ENCODE data around the gene STK25. TPM values are rescaled to one million over a fixed set of nuclear protein-coding genes. Genes with fewer than 3 reads are reported as not detected.
"Not testable (repeated sequence)": the region's sequence is repeated elsewhere in the genome, so short reads cannot be mapped to it uniquely, and the experiment has no call there.

The STK25 gene
- total and polyA plus RNA-seq, 3 donors from 2014 or later: 200 to 250 (median 224) TPM

- H3K36me3 ChIP-seq (ENCODE audit: low read depth, missing control alignments): no peaks in the 10 kb centered on the region
- TF ChIP-seq POLR2A (IDR thresholded peaks at IDR 0.05) (no peak), CTCF (IDR thresholded peaks at IDR 0.05) (no peak)
- 88 to 94% methylated on average over 6 of the region's 6 CpGs for WGBS, 2 donors
- no peak for DNase-seq
- H3K27ac ChIP-seq: no peak overlapping the region
- no peak overlapping the region for H3K4me3 ChIP-seq
- no peaks in the 10 kb centered on the region for H3K9me3 ChIP-seq
- intact Hi-C loops (cut with DNase I; ENCODE audit: low total_unique reads): no loop called here
- peaks cover 17% of the 10 kb centered on the region for H3K4me1 ChIP-seq
- no peaks in the 10 kb centered on the region for H3K27me3 ChIP-seq
These were observed 2.8 kb upstream of the STK25 start for GRCh38 chr2:241511091-241511741.

GRCh38 chr2:241509155-241509784, 886 bp upstream of the STK25 start:
- no peaks in the 10 kb centered on the region for H3K36me3 ChIP-seq (ENCODE audit: low read depth, missing control alignments)
- H3K9me3 ChIP-seq: no peaks in the 10 kb centered on the region
- TF ChIP-seq CTCF (IDR thresholded peaks at IDR 0.05) (no peak), POLR2A (IDR thresholded peaks at IDR 0.05) (no peak)
- WGBS, 2 donors: 16 to 32% methylated on average over 8 to 24 of the region's 24 CpGs
- peak overlapping the region; percentile 83 to 98 for H3K4me3 ChIP-seq
- H3K4me1 ChIP-seq: peaks cover 21% of the 10 kb centered on the region
- intact Hi-C loops (cut with DNase I; ENCODE audit: low total_unique reads): no loop called here
- DNase-seq: no peak
- no peaks in the 10 kb centered on the region for H3K27me3 ChIP-seq
- peak overlapping the region; percentile 67 to 84 for H3K27ac ChIP-seq

DNA sequence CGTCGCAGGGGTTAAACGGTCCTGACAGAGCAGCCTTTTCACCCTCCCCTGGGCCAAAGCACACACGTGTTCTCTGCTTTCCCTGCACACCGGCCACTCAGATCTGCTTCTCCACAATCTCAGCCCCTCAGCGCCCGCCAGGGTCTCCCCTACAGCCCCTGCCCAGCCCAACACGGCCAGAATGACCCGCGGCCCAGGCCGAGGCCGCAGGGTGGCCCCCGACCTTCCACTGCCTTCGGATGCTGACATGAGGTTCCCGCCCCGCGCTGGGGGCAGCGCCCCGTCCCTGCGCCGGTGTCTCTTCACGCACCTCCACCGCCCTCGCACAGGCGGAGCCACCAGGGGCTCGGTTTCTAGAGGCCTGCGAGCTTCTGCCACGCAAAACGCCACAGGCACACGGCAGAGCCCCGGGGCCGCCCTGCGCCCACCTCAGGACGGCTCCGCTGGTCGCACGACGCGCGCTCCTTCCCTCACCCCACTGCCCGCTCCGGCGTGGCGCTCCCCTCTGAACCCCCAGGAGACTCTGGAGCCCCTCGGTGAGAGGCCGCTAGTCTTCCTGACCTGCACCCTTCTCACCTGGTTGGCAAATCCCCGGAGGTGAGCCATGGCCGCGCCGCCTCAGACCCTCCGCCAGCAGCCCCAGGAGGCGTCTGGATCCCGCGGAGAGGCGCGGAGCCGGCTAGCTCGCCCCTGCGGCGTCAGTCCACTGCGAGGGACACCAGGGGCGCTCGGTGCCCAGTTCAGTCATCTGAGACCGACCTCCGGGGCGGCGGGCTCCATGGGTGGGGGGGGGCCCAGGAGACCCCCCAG, 749 bp downstream of the STK25 start:
- WGBS, 2 donors: 0 to 1% methylated on average over 45 to 64 of the region's 67 CpGs
- Histone ChIP-seq H3K36me3 (ENCODE audit: low read depth, missing control alignments) (no peaks in the 10 kb centered on the region), H3K27me3 (no peaks in the 10 kb centered on the region), H3K9me3 (no peaks in the 10 kb centered on the region), H3K4me1 (peaks cover 21% of the 10 kb centered on the region), H3K27ac (peak overlapping the region; percentile 67 to 84), H3K4me3 (peak overlapping the region; percentile 83 to 98)
- DNase-seq: peak; percentile 34
- intact Hi-C loops (cut with DNase I; ENCODE audit: low total_unique reads): no loop called here
- TF ChIP-seq CTCF (IDR thresholded peaks at IDR 0.05): no peak
- TF ChIP-seq POLR2A (IDR thresholded peaks at IDR 0.05): no peak

DNA sequence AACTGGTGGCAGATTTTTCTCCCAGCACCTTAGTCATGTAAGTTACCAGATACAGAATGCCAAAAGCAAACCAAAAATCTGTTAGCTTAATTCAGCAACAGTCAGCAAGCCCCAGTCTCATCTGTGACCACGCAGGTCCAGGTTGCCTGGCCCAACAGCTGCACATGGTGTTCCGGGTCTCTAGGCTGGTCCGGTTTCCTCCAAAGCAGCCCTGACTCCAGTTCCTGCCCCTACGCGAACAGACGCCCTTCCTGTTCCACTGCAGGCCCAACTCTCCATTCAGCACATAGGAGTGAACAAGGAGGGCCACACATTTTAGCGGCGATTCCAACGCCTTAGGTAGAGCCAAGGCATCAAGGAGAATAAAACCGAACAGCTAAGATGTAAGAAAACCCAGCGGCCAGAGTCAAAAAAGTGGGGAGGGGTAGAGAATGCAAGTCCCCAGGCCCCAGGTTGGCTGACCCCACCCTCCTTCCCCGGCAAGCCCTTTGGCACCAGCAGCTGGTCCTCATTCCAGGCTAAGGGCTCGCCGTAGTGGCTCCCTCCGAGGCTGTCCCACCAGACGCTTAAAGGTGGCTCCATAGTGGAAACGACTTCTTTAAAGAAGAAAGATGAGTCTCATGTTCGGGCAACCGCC, 1.5 kb downstream of the STK25 start:
- Histone ChIP-seq H3K36me3 (ENCODE audit: low read depth, missing control alignments) (no peaks in the 10 kb centered on the region), H3K27me3 (no peaks in the 10 kb centered on the region), H3K4me3 (peak overlapping the region; percentile 83 to 98), H3K9me3 (no peaks in the 10 kb centered on the region), H3K27ac (peak overlapping the region in 1 of 2 donors; percentile 8), H3K4me1 (peaks cover 21% of the 10 kb centered on the region)
- DNase-seq: no peak
- no peak for TF ChIP-seq CTCF (IDR thresholded peaks at IDR 0.05)
- no peak for TF ChIP-seq POLR2A (IDR thresholded peaks at IDR 0.05)
- intact Hi-C loops (cut with DNase I; ENCODE audit: low total_unique reads): no loop called here
- WGBS, 2 donors: 25 to 26% methylated on average over 19 of the region's 19 CpGs

DNA sequence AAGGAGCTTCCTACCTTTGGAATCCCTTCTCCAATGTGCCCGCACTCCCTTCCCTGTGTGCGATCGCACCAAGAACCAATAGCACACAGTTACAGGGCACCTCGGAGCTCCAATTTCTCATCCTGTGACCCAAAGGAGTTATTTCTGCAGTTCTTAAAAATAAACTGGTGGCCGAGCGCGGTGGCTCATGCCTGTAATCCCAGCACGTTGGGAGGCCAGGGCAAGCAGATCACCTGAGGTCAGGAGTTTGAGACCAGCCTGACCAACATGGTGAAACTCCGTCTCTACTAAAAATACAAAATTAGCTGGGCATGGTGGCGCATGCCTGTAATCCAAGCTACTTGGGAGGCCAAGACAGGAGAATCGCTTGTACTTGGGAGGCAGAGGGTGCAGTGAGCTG, 2.1 kb downstream of the STK25 start:
- DNase-seq; intact Hi-C loops (cut with DNase I; ENCODE audit: low total_unique reads); H3K4me3 ChIP-seq; H3K27ac ChIP-seq; H3K36me3 ChIP-seq (ENCODE audit: low read depth, missing control alignments); H3K9me3 ChIP-seq; H3K27me3 ChIP-seq: not testable (repeated sequence)
- WGBS, 2 donors: 88 to 90% methylated on average over 11 of the region's 11 CpGs
- peaks cover 21% of the 10 kb centered on the region for H3K4me1 ChIP-seq

All from testis (tissue), 3 donors.